Glutamatergic neuron (in vitro differentiated cells): ENCODE data around the gene RPL22L1. TPM values are rescaled to one million over a fixed set of nuclear protein-coding genes. Genes with fewer than 3 reads are reported as not detected.

Source experiments
- DNase-seq: peaks from one replicate; pipeline ENCODE4 v3.0.0; 2022
- H3K27ac Mint-ChIP-seq: one replicate; pipeline ENCODE4 v1.8.0; 2020; ENCODE audit warnings: mild to moderate bottlenecking, mixed read lengths, inconsistent platforms; ENCODE audit not compliant: unreplicated experiment
- H3K27me3 Mint-ChIP-seq: one replicate; pipeline ENCODE4 v1.8.0; 2020; ENCODE audit warnings: mild to moderate bottlenecking, moderate library complexity, mixed read lengths, inconsistent platforms; ENCODE audit not compliant: unreplicated experiment
- H3K36me3 Mint-ChIP-seq: one replicate; pipeline ENCODE4 v1.8.0; 2020; ENCODE audit warnings: mild to moderate bottlenecking, mixed read lengths, inconsistent platforms; ENCODE audit not compliant: unreplicated experiment
- H3K4me1 Mint-ChIP-seq: one replicate; pipeline ENCODE4 v1.8.0; 2020; ENCODE audit warnings: mild to moderate bottlenecking, low read depth, mixed read lengths, inconsistent platforms; ENCODE audit not compliant: unreplicated experiment
- H3K4me3 Mint-ChIP-seq: one replicate; pipeline ENCODE4 v1.8.0; 2020; ENCODE audit warnings: mild to moderate bottlenecking, mixed read lengths, inconsistent platforms; ENCODE audit not compliant: unreplicated experiment
- H3K9me3 Mint-ChIP-seq: one replicate; pipeline ENCODE4 v1.8.0; 2020; ENCODE audit warnings: mild to moderate bottlenecking, moderate library complexity, mixed read lengths, inconsistent platforms; ENCODE audit not compliant: unreplicated experiment
- total RNA-seq: library from RNA; stranded (reverse); fragmentation: NEBNext Ultra II Directional; extraction: Animal tissue kit (Norgen Biotek cat#: 25700); gene quantifications from one replicate; pipeline ENCODE4 v1.2.1, GENCODE V29; 2021; ENCODE audit not compliant: unreplicated experiment
- TF ChIP-seq, protein P1 (sequence below): fragments of 200-600 bp; sonication (generic); IDR thresholded peaks from one replicate; pipeline ENCODE4 v1.5.0; 2021; ENCODE audit not compliant: partially characterized antibody, unreplicated experiment

RPL22L1 gene
- total RNA-seq, 1 donor from 2014 or later = 10.8 TPM

DNA sequence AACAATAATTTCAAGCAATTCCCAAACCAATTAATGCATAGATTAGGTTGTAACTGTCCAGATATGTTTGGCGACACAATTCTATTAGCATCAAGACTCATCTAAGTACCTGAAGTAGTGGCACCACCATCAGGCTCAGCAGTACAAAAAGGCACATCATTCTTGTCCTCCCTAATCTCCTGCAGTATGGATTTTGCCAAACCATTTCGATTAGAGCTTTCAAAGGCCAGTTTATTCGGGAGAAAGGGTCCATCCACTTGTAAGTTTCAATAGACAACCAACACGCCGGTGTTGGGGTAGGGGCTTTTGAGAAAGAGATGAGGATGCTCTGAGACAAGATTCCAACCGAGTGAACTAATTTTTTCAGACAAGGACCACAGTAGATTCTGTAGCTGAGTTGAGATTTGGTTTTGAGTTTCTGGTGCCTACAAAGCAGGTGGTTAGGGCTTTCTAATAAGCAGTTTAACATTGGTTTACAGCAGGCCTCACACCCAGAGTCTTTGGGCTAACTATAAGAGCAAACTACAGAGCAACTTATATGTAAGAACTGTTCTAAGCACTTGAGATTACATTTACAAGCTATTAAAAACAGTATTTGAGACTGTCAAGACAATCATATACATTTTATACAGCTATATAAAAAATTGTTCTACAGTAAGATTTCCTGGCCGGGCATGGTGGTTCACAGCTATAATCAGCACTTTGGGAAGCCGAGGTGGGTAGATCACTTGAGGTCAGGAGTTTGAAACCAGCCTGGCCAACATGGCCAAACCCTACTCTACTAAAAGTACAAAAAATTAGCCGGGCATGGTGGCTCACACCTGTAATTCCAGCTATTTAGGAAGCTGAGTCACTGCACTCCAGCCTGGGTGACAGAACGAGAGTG lies 4.5 kb downstream of the RPL22L1 start:
- Mint-ChIP-seq H3K36me3 (no peaks in the 10 kb centered on the region), H3K9me3 (peaks cover 4% of the 10 kb centered on the region), H3K27ac (no peak overlapping the region), H3K27me3 (peaks cover 6% of the 10 kb centered on the region), H3K4me3 (no peak overlapping the region), H3K4me1 (peaks cover 7% of the 10 kb centered on the region)
- DNase-seq = no peak
- TF ChIP-seq, protein P1, sequence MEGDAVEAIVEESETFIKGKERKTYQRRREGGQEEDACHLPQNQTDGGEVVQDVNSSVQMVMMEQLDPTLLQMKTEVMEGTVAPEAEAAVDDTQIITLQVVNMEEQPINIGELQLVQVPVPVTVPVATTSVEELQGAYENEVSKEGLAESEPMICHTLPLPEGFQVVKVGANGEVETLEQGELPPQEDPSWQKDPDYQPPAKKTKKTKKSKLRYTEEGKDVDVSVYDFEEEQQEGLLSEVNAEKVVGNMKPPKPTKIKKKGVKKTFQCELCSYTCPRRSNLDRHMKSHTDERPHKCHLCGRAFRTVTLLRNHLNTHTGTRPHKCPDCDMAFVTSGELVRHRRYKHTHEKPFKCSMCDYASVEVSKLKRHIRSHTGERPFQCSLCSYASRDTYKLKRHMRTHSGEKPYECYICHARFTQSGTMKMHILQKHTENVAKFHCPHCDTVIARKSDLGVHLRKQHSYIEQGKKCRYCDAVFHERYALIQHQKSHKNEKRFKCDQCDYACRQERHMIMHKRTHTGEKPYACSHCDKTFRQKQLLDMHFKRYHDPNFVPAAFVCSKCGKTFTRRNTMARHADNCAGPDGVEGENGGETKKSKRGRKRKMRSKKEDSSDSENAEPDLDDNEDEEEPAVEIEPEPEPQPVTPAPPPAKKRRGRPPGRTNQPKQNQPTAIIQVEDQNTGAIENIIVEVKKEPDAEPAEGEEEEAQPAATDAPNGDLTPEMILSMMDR = no peak

DNA sequence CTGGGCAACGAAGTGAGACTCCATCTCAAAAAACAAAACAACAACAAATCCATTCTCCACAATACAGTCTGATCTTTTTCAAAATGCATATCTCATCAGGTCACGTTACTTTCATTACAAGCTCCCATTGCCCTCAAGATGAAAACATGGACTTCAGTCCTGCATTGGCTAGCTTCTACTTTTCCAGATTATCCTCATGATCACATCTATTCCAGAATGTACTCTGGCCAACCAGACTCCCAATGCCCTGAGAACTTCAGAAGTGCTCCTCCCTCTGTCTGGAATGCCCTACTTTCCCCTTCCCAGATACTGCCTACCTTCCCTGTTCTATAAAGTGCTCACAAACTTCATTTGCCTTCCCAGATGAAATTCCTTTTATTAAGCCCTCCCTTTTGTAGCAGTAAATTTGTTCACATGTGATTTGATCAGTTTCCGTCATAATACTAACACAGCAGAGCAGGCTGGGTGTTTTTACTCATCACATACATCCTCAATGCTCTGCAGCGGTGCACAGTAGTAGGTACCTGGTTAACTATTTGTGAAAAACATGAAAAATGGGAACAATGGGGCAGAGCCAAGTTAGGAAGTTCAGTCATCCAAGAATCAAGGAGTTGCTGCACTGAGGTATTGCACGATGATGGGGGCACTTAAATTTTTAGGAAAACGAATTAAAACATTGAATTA lies 5.3 kb downstream of the RPL22L1 start:
- peaks cover 4% of the 10 kb centered on the region for H3K27me3 Mint-ChIP-seq
- peaks cover 7% of the 10 kb centered on the region for H3K4me1 Mint-ChIP-seq
- no peak for DNase-seq
- H3K36me3 Mint-ChIP-seq = no peaks in the 10 kb centered on the region
- TF ChIP-seq, protein P1 = no peak
- H3K4me3 Mint-ChIP-seq = no peak overlapping the region
- H3K9me3 Mint-ChIP-seq = peaks cover 2% of the 10 kb centered on the region
- no peak overlapping the region for H3K27ac Mint-ChIP-seq

DNA sequence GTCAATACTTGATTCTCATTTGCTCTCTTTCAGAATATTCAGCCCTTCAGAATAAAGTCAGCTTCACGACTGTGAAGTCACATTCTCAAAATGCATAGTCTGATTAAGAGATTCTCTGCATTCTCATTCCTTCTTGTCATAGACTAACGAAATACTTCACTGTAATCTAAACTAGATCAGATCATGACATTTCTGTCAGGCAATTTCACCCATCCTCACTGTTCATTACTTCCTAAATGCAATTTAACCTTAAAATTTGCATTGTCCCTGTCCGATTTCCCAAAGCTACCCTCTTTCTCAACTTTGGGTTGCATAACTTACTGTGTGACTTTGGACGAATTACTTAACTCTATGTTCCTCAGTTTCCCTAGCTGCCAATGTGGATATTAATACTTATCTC lies 6.2 kb downstream of the RPL22L1 start:
- no peak for DNase-seq
- peaks cover 7% of the 10 kb centered on the region for H3K4me1 Mint-ChIP-seq
- no peaks in the 10 kb centered on the region for H3K36me3 Mint-ChIP-seq
- H3K4me3 Mint-ChIP-seq = no peak overlapping the region
- peaks cover 4% of the 10 kb centered on the region for H3K27me3 Mint-ChIP-seq
- no peak overlapping the region for H3K27ac Mint-ChIP-seq
- TF ChIP-seq, protein P1 = no peak
- H3K9me3 Mint-ChIP-seq = no peaks in the 10 kb centered on the region

DNA sequence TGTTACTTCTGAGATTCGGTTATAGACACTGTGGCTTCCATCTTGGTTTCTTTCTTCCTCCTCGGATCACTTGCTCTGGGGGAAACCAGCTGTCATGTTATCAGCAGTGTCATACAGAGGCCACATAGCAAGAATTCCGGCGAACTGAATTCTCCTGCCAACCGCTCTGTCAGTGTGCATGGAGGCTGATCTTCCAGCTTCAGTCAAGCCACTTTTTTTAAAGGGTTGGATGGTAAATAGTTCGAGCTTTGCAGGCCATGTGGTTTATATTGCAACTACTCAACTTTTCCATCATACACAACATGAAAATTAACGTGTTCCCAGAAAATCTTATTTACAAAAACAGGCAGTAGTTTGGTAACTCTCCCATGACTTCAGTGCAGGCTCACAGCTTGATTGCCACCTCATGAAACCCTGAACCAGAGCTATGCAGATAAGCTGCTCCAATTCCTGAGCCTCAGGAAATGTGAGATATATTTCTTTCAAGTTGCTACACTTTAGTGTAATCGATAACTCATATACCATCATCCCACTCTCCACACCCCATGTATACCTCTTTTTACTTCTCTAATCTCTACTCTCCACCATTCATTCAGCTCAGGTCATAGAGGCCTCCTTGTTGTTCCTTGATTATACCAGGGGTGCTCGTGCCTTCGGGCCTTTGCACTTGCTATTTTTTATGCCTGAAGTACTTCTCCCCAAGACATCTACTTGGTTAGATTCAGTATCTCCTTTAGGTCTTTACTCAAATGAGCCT lies 7.2 kb downstream of the RPL22L1 start:
- H3K27ac Mint-ChIP-seq = no peak overlapping the region
- DNase-seq = no peak
- peaks cover 7% of the 10 kb centered on the region for H3K4me1 Mint-ChIP-seq
- H3K9me3 Mint-ChIP-seq = no peaks in the 10 kb centered on the region
- no peak overlapping the region for H3K4me3 Mint-ChIP-seq
- peaks cover 4% of the 10 kb centered on the region for H3K27me3 Mint-ChIP-seq
- H3K36me3 Mint-ChIP-seq = no peaks in the 10 kb centered on the region
- TF ChIP-seq, protein P1 = no peak
